ENCODE data around the gene PRKAG2.

Gene PRKAG2

DNA sequence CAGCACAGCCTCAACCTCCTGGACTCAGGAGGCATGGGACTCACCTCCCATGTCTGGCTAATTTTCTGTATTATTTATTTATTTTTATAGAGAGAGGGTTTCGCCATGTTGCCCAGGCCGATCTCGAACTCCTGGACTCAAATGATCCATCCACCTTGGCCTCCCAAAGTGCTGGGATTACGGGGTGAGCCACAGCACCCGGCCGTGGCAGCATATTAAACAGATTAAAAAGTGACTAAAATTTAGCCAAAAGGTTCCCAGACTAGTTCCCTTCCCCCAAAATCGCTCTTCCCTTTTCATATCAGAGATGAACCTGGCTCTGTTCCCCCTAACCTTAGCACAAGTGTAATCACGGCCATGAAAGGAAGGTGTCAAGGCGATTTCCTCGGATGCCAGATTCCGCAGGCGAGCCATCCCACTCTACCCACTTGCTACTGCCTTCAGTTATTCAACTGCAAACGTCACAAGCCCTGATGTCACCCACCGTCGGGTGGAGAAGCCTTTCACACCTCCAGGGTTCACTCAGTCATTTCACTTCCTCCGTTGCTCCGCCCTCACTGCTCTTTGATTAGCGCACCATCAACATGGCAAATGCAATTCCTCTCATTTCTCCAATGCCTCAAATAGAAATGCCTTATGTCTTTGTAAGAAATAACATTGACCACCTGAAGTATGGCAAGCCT, 252.5 kb downstream of the PRKAG2 start:
- no peak overlapping the region for H3K27ac ChIP-seq
- no peak for DNase-seq

DNA sequence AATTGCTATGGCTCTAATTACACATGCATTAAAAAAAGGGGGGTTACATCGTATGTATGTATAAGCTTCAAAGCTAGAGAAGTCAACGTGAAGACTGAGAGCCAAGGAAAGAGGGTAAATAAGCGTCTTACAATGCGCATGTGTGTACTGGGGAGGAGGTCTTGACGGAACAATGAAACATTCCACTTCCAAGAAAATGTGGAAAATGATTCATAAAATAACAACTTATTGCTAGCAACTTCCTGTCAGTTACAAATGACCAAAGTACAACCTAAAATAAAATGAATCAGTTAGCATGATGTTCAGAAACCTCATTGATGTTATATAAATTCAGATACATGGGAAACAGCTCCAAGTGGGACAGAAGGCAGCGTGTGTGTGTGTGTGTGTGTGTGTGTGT, 253.1 kb downstream of the PRKAG2 start:
- peak; percentile 43 for DNase-seq
- TF ChIP-seq, protein P1, sequence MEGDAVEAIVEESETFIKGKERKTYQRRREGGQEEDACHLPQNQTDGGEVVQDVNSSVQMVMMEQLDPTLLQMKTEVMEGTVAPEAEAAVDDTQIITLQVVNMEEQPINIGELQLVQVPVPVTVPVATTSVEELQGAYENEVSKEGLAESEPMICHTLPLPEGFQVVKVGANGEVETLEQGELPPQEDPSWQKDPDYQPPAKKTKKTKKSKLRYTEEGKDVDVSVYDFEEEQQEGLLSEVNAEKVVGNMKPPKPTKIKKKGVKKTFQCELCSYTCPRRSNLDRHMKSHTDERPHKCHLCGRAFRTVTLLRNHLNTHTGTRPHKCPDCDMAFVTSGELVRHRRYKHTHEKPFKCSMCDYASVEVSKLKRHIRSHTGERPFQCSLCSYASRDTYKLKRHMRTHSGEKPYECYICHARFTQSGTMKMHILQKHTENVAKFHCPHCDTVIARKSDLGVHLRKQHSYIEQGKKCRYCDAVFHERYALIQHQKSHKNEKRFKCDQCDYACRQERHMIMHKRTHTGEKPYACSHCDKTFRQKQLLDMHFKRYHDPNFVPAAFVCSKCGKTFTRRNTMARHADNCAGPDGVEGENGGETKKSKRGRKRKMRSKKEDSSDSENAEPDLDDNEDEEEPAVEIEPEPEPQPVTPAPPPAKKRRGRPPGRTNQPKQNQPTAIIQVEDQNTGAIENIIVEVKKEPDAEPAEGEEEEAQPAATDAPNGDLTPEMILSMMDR (IDR thresholded peaks at IDR 0.05; ENCODE audit: low read depth, low read length, missing control alignments) = no peak
- H3K27ac ChIP-seq = peak overlapping the region; percentile 34
- no peaks in the 10 kb centered on the region for H3K27me3 ChIP-seq (replicated peaks)
- in situ Hi-C loops (cut with HindIII; ENCODE audit: low pct_ligation_motif_present, low sequenced_read_pairs) = no loop called here
- peaks cover 12% of the 10 kb centered on the region for H3K36me3 ChIP-seq (replicated peaks)
- no peak overlapping the region for H3K4me3 ChIP-seq (ENCODE audit: low read depth, low read length)

More for the DNA sequence above, 252.5 kb downstream of the PRKAG2 start:
- in situ Hi-C loops (cut with HindIII; ENCODE audit: low pct_ligation_motif_present, low sequenced_read_pairs) = no loop called here
- TF ChIP-seq, protein P1 (IDR thresholded peaks at IDR 0.05; ENCODE audit: low read depth, low read length, missing control alignments) = no peak
- H3K36me3 ChIP-seq (replicated peaks) = peaks cover 10% of the 10 kb centered on the region
- no peaks in the 10 kb centered on the region for H3K27me3 ChIP-seq (replicated peaks)
- no peak overlapping the region for H3K4me3 ChIP-seq (ENCODE audit: low read depth, low read length)

DNA sequence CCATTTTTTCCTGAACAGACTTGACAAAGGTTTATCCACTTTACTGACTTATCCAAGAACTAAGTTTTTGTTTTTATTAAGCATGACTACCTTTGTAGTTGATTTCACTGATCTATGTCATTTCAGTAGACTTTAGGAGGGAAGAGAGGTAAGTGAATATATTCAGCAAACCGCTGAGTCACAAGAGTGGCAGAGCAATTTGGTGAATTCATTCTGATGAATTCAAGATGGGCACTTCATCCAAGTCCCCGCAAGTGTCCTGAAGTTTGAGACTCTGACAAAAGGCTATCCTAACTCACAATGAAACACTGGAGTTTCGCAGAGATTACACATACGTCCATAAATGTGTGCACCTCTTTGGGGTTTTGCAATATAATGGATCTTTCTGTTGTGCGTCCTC, 255.0 kb downstream of the PRKAG2 start:
- in situ Hi-C loops (cut with HindIII; ENCODE audit: low pct_ligation_motif_present, low sequenced_read_pairs) = no loop called here
- Histone ChIP-seq H3K27ac (no peak overlapping the region), H3K27me3 (replicated peaks) (no peaks in the 10 kb centered on the region), H3K4me3 (ENCODE audit: low read depth, low read length) (no peak overlapping the region), H3K36me3 (replicated peaks) (peaks cover 12% of the 10 kb centered on the region)
- TF ChIP-seq, protein P1 (IDR thresholded peaks at IDR 0.05; ENCODE audit: low read depth, low read length, missing control alignments) = no peak
- no peak for DNase-seq

DNA sequence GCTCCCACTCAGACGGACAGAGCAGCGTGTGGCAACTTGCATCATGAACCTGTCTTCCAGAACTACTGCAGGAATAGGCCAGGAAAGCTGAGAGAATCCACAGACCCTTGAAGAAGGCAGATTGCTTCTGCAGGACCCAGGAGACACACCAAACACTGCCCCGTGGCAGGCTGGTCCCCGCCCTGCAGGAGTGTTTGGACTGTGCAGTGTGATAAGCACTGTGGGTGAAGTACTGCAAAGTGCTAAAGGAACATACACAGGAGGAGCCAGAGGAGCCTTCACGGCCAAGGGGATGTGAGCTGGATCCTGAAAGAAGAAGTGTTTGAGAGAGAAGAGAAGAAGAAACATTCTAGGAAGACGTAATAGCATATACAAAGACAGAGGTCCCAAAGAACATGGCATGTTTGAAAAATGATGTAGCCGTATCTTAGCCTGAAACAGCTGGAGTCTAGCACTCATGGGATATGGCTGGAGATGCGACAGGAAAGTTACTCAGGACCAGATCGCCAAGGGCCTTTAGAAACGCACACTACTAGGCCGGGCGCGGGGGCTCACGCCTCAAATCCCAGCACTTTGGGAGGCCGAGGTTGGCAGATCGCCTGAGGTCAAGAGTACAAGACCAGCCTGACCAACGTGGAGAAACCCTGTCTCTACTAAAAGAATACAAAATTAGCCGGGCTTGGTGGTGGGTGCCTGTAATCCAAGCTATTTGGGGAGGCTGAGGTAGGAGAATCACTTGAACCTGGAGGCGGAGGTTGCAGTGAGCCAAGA, 260.3 kb downstream of the PRKAG2 start:
- H3K27ac ChIP-seq = no peak overlapping the region
- TF ChIP-seq, protein P1 (IDR thresholded peaks at IDR 0.05; ENCODE audit: low read depth, low read length, missing control alignments) = no peak
- H3K4me3 ChIP-seq (ENCODE audit: low read depth, low read length) = no peak overlapping the region
- H3K27me3 ChIP-seq (replicated peaks) = no peaks in the 10 kb centered on the region
- H3K36me3 ChIP-seq (replicated peaks) = peaks cover 8% of the 10 kb centered on the region
- in situ Hi-C loops (cut with HindIII; ENCODE audit: low pct_ligation_motif_present, low sequenced_read_pairs) = no loop called here
- no peak for DNase-seq

DNA sequence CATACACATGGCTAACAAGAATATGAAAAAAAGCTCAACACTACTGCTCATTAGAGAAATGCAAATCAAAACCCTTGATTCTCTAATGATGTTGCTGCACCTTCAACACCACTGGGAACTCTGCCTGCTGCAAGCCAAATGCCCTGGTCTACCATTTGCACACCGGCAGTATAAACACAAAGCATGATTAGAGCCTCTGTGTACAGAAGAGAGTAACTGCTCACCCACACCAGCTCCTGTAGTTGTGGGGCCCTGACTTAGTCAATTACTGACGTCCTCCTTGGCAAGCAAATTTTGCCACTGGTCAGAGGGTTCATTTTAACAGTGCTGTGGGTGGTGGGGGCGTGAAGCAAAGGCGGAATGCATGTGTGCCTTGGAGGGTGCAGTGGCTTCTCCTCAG, 261.1 kb downstream of the PRKAG2 start:
- in situ Hi-C loops (cut with HindIII; ENCODE audit: low pct_ligation_motif_present, low sequenced_read_pairs) = no loop called here
- Histone ChIP-seq H3K4me3 (ENCODE audit: low read depth, low read length) (no peak overlapping the region), H3K27me3 (replicated peaks) (no peaks in the 10 kb centered on the region), H3K36me3 (replicated peaks) (peaks cover 11% of the 10 kb centered on the region), H3K27ac (no peak overlapping the region)
- TF ChIP-seq, protein P1 (IDR thresholded peaks at IDR 0.05; ENCODE audit: low read depth, low read length, missing control alignments) = no peak
- DNase-seq = no peak

Measured in brain microvascular endothelial cell (primary cell).